A549 treated with GW870086 at 1 μM for 4 hours (cell line): Measurements from ENCODE around the gene BRF1. TPM values are rescaled to one million over a fixed set of nuclear protein-coding genes. Genes with fewer than 3 reads are reported as not detected.

Source experiments
- total RNA-seq: library from RNA; stranded (reverse); fragments of 200-300 nt; extraction: Qiagen RNA extraction; gene quantifications from 5 replicates; pipeline ENCODE4 v1.2.3, GENCODE V29; 2022; ENCODE audit warnings: low read depth

BRF1 gene
- total RNA-seq: 22.2 to 28.7 TPM (median 27.7 TPM) in 5 replicates

GRCh38 chr14:105300542-105301102, at the start of gene BRF1:
Gene BRF1, minus strand, starts transcription at chr14:105301001. Its CDS starts 372 bp downstream, at chr14:105300629.

DNA sequence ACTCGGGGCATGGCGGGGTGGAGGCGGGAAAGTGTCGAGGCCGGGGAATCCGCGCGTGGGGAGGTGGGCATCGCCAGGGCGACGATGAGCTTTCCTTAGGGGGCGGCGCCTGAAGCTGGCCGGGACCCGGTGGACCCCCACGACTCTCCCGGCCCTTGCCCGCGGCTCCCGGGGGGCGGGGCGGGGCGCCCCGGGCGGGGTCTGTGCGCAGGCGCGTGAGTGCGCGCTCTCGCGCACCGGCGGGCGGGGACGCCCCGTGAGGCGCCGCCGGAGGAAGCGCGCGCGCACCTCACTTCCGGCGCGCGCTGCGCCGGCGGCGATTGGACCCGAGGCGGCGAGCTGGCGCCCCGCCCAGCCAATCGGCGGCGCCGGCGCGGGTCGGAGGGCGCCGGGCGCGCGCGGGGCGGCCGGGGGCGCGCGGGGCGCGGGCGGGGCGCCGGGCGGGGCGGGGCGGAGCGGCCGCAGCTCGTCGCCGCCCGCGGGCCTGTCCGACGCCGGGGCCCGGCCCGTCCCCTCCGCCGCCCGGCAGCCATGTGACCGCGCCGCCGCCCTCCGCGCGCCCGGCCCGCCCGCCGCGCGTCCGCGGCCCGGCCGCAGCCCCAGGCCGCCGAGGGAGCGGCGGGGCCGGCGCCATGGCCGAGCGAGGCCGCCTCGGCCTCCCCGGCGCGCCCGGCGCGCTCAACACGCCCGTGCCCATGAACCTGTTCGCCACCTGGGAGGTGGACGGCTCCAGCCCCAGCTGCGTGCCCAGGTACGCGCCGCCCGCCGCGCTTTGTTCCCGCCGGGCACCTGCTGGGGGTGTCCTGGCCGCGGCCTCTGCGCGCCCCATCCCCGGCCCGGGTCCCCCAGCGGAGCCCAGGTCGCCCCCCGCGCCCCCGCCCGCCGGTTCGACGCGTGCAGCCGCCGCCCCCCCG, 13.7 kb upstream of the BRF1 start, which contains the start of gene PACS2:
Gene PACS2, plus strand, starts transcription at position 462 of the 914 bp plus-strand sequence. Its CDS starts 171 bp downstream, at position 633.

DNA sequence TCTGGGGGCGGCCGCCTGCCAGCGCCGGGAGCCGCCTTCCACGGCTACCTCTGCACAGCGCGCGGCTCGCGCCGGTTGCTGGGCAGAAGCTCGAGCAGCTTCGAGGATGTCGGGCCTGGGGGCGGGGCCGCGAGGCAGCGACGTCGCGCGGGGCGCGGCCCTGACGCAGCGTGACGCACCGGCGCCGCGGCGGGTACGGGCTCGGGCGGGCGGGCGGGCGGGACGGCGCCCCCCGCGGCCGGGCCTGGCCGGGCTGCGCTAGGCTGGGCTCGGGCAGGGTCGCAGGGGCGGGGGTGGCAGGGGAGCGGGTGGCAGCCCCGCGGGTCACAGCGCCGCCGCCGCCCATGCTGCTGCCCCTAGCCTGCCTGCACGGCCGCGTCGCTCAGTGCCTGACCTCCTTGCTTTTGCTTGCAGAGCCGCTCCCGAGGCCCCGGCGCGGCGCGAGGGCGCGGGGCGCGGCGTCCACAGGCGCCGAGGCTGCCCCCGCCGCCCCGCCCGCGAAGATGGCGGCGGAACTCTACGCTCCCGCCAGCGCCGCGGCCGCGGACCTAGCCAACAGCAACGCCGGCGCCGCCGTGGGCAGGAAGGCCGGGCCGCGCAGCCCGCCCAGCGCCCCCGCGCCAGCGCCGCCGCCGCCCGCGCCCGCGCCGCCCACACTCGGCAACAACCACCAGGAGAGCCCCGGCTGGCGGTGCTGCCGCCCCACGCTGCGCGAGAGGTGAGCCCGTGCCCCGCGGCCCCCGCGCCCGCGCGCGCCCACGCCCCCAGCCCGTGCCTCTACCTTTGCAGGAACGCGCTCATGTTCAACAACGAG, 52.2 kb downstream of the BRF1 start, which contains the start of gene BTBD6:
Gene BTBD6, plus strand, starts transcription at position 166 of the 814 bp plus-strand sequence. Its CDS starts 179 bp downstream, at position 345.

GRCh38 chr14:105180592-105181548, 119.9 kb downstream of the BRF1 start, which contains the start of gene NUDT14:
Gene NUDT14, minus strand, starts transcription at chr14:105181312. Its CDS starts 103 bp downstream, at chr14:105181209.

DNA sequence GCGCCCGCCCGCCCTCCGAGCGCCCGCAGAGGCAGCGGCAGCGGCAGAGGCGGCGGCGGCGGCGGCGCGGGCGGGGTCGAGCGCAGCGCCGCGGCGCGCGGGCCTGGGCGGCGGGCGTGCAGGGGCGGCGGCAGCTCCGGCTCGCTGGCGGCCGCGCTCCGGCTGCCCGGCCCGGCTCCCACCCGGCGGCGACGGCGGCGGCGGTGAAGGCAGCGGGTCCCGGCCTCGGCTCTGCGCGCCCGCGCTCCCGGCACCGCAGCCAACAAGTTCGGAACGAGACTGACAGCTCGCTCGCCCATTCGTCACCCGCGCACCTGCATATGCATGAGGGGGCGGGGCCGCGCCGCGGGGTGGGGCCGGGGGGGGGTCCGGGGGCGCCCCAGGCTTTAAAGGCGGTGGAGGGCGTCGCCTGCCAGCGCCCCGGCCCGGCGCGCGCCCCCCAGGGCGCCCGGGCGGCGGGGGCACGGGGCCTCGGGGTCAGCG, 132.3 kb downstream of the BRF1 start, which contains the start of gene JAG2:
Gene JAG2, minus strand, starts transcription at position 281 of the 483 bp plus-strand sequence. CDS start 356 bp downstream, outside the sequence.

Other genes starting within 250 kb of the BRF1 start
- gene GPR132, start 235.6 kb downstream of the BRF1 start, total RNA-seq: 0.56 to 0.87 TPM (median 0.69 TPM) in 5 replicates
- gene JAG2, start 132.2 kb downstream of the BRF1 start, total RNA-seq: 18.8 to 25.7 TPM (median 25.2 TPM) in 5 replicates
- 26.6 to 43.8 TPM (median 41.8 TPM) in 5 replicates for gene NUDT14, start 119.7 kb downstream of the BRF1 start, total RNA-seq
- 31.1 to 44.6 TPM (median 41.2 TPM) in 5 replicates for gene BTBD6, start 52.5 kb downstream of the BRF1 start, total RNA-seq
- 19.6 to 29.2 TPM (median 26.5 TPM) in 5 replicates for gene PACS2, start 13.7 kb upstream of the BRF1 start, total RNA-seq
- 0.14 to 0.52 TPM (median 0.23 TPM) in 4 of 5 replicates, not detected in the other for gene TEX22, start 97.5 kb upstream of the BRF1 start, total RNA-seq
- 57.3 to 82.9 TPM (median 78.9 TPM) in 5 replicates for gene MTA1, start 118.8 kb upstream of the BRF1 start, total RNA-seq
- gene CRIP2, start 173.8 kb upstream of the BRF1 start, total RNA-seq: 124 to 214 TPM (median 194 TPM) in 5 replicates
- gene CRIP1, start 185.9 kb upstream of the BRF1 start, total RNA-seq: 1,759 to 2,006 TPM (median 1,923 TPM) in 5 replicates
- 33.9 to 47.0 TPM (median 44.7 TPM) in 5 replicates for gene TEDC1, start 190.2 kb upstream of the BRF1 start, total RNA-seq
- gene TMEM121, start 225.6 kb upstream of the BRF1 start, total RNA-seq: 4.6 to 8.8 TPM (median 8.2 TPM) in 5 replicates